Measurements from ENCODE around the gene ZNF329.

DNA sequence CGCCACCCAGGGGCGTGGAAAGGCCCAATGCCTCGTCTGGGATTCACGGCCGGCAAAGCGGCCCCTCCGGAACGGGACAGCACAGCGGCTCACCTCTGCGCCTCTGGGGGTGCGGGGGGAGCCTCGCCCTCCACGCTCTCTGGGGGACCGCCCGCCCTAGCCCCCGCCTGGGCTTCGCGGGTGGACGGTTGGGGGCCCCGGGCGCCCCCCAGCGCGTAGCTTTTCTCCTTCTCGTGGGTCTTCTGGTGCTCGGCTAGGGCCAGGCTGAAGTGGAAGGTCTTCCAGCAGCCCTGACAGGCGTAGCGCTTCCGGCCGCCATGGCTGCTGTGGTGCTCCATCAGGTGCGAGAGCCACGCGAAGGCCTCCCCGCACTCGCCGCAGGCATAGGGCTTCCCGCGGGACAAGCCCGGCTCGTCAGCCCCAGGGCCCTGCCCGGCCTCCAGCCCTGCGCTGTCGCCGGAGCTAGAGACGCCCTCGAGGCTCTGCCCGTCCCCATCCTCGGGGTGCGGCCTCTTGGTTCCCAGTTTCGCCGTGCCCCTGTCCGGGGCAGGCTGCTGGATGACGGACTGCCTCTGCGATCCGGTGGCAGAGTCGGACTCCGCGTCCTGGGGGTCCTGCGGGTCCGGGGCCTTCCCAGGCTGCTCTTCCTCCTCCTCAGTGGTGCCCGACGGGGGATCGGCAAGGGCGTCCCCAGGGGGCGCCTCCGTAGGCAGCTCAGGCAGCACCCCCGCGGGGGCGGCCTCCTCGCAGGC lies 65.8 kb downstream of the ZNF329 start:
- TF ChIP-seq, protein P1, sequence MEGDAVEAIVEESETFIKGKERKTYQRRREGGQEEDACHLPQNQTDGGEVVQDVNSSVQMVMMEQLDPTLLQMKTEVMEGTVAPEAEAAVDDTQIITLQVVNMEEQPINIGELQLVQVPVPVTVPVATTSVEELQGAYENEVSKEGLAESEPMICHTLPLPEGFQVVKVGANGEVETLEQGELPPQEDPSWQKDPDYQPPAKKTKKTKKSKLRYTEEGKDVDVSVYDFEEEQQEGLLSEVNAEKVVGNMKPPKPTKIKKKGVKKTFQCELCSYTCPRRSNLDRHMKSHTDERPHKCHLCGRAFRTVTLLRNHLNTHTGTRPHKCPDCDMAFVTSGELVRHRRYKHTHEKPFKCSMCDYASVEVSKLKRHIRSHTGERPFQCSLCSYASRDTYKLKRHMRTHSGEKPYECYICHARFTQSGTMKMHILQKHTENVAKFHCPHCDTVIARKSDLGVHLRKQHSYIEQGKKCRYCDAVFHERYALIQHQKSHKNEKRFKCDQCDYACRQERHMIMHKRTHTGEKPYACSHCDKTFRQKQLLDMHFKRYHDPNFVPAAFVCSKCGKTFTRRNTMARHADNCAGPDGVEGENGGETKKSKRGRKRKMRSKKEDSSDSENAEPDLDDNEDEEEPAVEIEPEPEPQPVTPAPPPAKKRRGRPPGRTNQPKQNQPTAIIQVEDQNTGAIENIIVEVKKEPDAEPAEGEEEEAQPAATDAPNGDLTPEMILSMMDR (conservative IDR thresholded peaks at IDR 0.05), result no peak
- no peak for TF ChIP-seq ZFX (IDR thresholded peaks at IDR 0.05)
